HepG2 (cell line): Measurements from ENCODE around the gene ZBTB46. TPM values are rescaled to one million over a fixed set of nuclear protein-coding genes. Genes with fewer than 3 reads are reported as not detected.
A peak's percentile ranks its signal among the peaks of the same experiment; 100 is the strongest.

Source experiments
- CSRNP1 ChIP-seq: sonication (generic); formaldehyde crosslinking; IDR thresholded peaks from 2 replicates; pipeline ENCODE4 v1.8.1; 2023; ENCODE audit warnings: mild to moderate bottlenecking, missing genetic modification reagents
- ESRRA ChIP-seq: sonication (generic); formaldehyde crosslinking; IDR thresholded peaks from 2 replicates; pipeline ENCODE4 v1.5.1; 2020; ENCODE audit warnings: mild to moderate bottlenecking, low read depth, missing genetic modification reagents
- FOXO1 ChIP-seq: sonication (generic); formaldehyde crosslinking; IDR thresholded peaks from 2 replicates; pipeline ENCODE4 v1.4.0; 2020; ENCODE audit warnings: missing genetic modification reagents
- GATAD2A ChIP-seq: IDR thresholded peaks from 2 replicates; pipeline ENCODE4 v1.6.1; 2016
- HMG20A ChIP-seq: IDR thresholded peaks from 2 replicates; pipeline ENCODE4 v1.6.1; 2016; ENCODE audit warnings: borderline replicate concordance
- HMG20B ChIP-seq: conservative IDR thresholded peaks from 2 replicates; pipeline ENCODE4 v1.6.1; 2016; ENCODE audit warnings: missing genetic modification reagents, missing compliant biosample characterization
- NFKBIZ ChIP-seq: IDR thresholded peaks from 2 replicates; pipeline ENCODE4 v1.6.1; 2018; ENCODE audit warnings: missing genetic modification reagents, missing compliant biosample characterization
- NFYB ChIP-seq: sonication (generic); formaldehyde crosslinking; IDR thresholded peaks from 2 replicates; pipeline ENCODE4 v1.4.0; 2020; ENCODE audit warnings: missing genetic modification reagents
- NFYC ChIP-seq: IDR thresholded peaks from 2 replicates; pipeline ENCODE4 v1.6.1; 2016; ENCODE audit warnings: missing genetic modification reagents, missing compliant biosample characterization
- NR3C1 ChIP-seq: sonication (generic); formaldehyde crosslinking; IDR thresholded peaks from 2 replicates; pipeline ENCODE4 v1.4.0; 2020; ENCODE audit warnings: missing genetic modification reagents
- SATB2 ChIP-seq: sonication (generic); formaldehyde crosslinking; IDR thresholded peaks from 2 replicates; pipeline ENCODE4 v1.5.0; 2020; ENCODE audit warnings: missing genetic modification reagents
- SP4 ChIP-seq: sonication (generic); formaldehyde crosslinking; IDR thresholded peaks from 2 replicates; pipeline ENCODE4 v1.8.1; 2023; ENCODE audit warnings: mild to moderate bottlenecking, missing genetic modification reagents
- YEATS4 ChIP-seq: sonication (generic); formaldehyde crosslinking; IDR thresholded peaks from 2 replicates; pipeline ENCODE4 v1.4.0; 2020; ENCODE audit warnings: missing genetic modification reagents, borderline replicate concordance
- ZFP41 ChIP-seq: sonication (generic); formaldehyde crosslinking; IDR thresholded peaks from 2 replicates; pipeline ENCODE4 v1.4.0; 2020; ENCODE audit warnings: mild to moderate bottlenecking, missing genetic modification reagents, borderline replicate concordance
- ZNF510 ChIP-seq: sonication (generic); formaldehyde crosslinking; IDR thresholded peaks from 2 replicates; pipeline ENCODE4 v1.4.0; 2020; ENCODE audit warnings: low read depth, mild to moderate bottlenecking, missing genetic modification reagents
- ZNF549 ChIP-seq: sonication (generic); formaldehyde crosslinking; IDR thresholded peaks from 2 replicates; pipeline ENCODE4 v1.5.0; 2020; ENCODE audit warnings: missing genetic modification reagents
- ZNF660 ChIP-seq: sonication (generic); formaldehyde crosslinking; IDR thresholded peaks from 2 replicates; pipeline ENCODE4 v1.5.1; 2020; ENCODE audit warnings: mild to moderate bottlenecking, low read depth, missing genetic modification reagents, borderline replicate concordance
- ZNF75D ChIP-seq: sonication (generic); formaldehyde crosslinking; IDR thresholded peaks from 2 replicates; pipeline ENCODE4 v1.8.1; 2023; ENCODE audit warnings: missing genetic modification reagents, mild to moderate bottlenecking, borderline replicate concordance
- ZNF782 ChIP-seq: sonication (generic); formaldehyde crosslinking; IDR thresholded peaks from 2 replicates; pipeline ENCODE4 v1.4.0; 2020; ENCODE audit warnings: missing genetic modification reagents, mild to moderate bottlenecking, borderline replicate concordance
- polyA plus RNA-seq, 8 experiments: library from polyadenylated mRNA; depleted of rRNA in 3 of 8; stranded (reverse) in 7 of 8; unstranded in 1 of 8; fragments of >200 nt; fragmentation: Illumina TruSeq in 4 of 8; extraction: Trizol in 4 of 8; gene quantifications; 2 replicates each; pipeline versions ENCODE4 v1.2.1 to v1.2.3, GENCODE V29; 2011 to 2016; ENCODE audit warnings: low read depth in 4 of 8, missing spikeins in 1 of 8, mixed read lengths in 1 of 8; ENCODE audit not compliant: insufficient read depth in 1 of 8
- total RNA-seq, 5 experiments: library from RNA; depleted of rRNA; stranded (reverse); fragments of >200 nt; fragmentation: Illumina TruSeq; extraction: Trizol; gene quantifications; 2 replicates each; pipeline ENCODE4 v1.2.3, GENCODE V29; 2016; ENCODE audit warnings: low read depth in 1 of 5
- TF ChIP-seq, protein P1 (sequence below), 2 experiments: fragments of 450-650 bp in 1 of 2; sonication (generic) in 1 of 2; formaldehyde crosslinking; IDR thresholded peaks; 2 replicates each; pipeline versions ENCODE4 v1.5.0 to v1.8.0; 2020 to 2022; ENCODE audit warnings: mild to moderate bottlenecking in 1 of 2, missing genetic modification reagents in 1 of 2
- TF ChIP-seq, protein P2 (sequence below): IDR thresholded peaks from 2 replicates; pipeline ENCODE4 v1.6.1; 2012; ENCODE audit warnings: low read length, improper control_type of control experiment
- TF ChIP-seq, protein P3 (sequence below): sonication (generic); formaldehyde crosslinking; IDR thresholded peaks from 2 replicates; pipeline ENCODE4 v1.5.0; 2020; ENCODE audit warnings: missing genetic modification reagents
- TF ChIP-seq, protein P4 (sequence below): sonication (generic); formaldehyde crosslinking; IDR thresholded peaks from 2 replicates; pipeline ENCODE4 v1.5.0; 2020; ENCODE audit warnings: mild to moderate bottlenecking, low read depth, missing genetic modification reagents, borderline replicate concordance

ZBTB46 gene
- total and polyA plus RNA-seq, 2 of the 13 experiments (the other 11 are each of a cell fraction or from before 2014, with no cell fraction given), result 1.6 to 13.5 TPM

GRCh38 chr20:63696628-63697356 is 134.3 kb downstream of the ZBTB46 start, which contains the start of gene TNFRSF6B (continued):
- TF ChIP-seq NR3C1 (CRISPR knock-in tag) (no peak), NFYB (CRISPR knock-in tag) (no peak), SP4 (CRISPR knock-in tag) (no peak), ZNF510 (no peak), NFYC (CRISPR knock-in tag) (no peak; the same call in 1 of the 2 replicates), FOXO1 (CRISPR knock-in tag) (no peak), ZNF75D (no peak), ZNF782 (no peak), CSRNP1 (CRISPR knock-in tag) (peak; percentile 9; the same call in 1 of the 2 replicates), HMG20B (CRISPR knock-in tag) (no peak), ZNF549 (CRISPR knock-in tag) (no peak), YEATS4 (CRISPR knock-in tag) (peak; percentile 38; the same call in 1 of the 2 replicates), NFKBIZ (CRISPR knock-in tag) (no peak), ZFP41 (CRISPR knock-in tag) (no peak), SATB2 (no peak), GATAD2A (CRISPR knock-in tag) (no peak), HMG20A (CRISPR knock-in tag) (no peak), ESRRA (no peak), ZNF660 (CRISPR knock-in tag) (no peak)
- TF ChIP-seq, protein P1, sequence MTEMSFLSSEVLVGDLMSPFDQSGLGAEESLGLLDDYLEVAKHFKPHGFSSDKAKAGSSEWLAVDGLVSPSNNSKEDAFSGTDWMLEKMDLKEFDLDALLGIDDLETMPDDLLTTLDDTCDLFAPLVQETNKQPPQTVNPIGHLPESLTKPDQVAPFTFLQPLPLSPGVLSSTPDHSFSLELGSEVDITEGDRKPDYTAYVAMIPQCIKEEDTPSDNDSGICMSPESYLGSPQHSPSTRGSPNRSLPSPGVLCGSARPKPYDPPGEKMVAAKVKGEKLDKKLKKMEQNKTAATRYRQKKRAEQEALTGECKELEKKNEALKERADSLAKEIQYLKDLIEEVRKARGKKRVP (CRISPR knock-in tag; IDR thresholded peaks at IDR 0.05), result no peak
- TF ChIP-seq, protein P2, sequence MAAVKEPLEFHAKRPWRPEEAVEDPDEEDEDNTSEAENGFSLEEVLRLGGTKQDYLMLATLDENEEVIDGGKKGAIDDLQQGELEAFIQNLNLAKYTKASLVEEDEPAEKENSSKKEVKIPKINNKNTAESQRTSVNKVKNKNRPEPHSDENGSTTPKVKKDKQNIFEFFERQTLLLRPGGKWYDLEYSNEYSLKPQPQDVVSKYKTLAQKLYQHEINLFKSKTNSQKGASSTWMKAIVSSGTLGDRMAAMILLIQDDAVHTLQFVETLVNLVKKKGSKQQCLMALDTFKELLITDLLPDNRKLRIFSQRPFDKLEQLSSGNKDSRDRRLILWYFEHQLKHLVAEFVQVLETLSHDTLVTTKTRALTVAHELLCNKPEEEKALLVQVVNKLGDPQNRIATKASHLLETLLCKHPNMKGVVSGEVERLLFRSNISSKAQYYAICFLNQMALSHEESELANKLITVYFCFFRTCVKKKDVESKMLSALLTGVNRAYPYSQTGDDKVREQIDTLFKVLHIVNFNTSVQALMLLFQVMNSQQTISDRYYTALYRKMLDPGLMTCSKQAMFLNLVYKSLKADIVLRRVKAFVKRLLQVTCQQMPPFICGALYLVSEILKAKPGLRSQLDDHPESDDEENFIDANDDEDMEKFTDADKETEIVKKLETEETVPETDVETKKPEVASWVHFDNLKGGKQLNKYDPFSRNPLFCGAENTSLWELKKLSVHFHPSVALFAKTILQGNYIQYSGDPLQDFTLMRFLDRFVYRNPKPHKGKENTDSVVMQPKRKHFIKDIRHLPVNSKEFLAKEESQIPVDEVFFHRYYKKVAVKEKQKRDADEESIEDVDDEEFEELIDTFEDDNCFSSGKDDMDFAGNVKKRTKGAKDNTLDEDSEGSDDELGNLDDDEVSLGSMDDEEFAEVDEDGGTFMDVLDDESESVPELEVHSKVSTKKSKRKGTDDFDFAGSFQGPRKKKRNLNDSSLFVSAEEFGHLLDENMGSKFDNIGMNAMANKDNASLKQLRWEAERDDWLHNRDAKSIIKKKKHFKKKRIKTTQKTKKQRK, result no peak
- TF ChIP-seq, protein P3, sequence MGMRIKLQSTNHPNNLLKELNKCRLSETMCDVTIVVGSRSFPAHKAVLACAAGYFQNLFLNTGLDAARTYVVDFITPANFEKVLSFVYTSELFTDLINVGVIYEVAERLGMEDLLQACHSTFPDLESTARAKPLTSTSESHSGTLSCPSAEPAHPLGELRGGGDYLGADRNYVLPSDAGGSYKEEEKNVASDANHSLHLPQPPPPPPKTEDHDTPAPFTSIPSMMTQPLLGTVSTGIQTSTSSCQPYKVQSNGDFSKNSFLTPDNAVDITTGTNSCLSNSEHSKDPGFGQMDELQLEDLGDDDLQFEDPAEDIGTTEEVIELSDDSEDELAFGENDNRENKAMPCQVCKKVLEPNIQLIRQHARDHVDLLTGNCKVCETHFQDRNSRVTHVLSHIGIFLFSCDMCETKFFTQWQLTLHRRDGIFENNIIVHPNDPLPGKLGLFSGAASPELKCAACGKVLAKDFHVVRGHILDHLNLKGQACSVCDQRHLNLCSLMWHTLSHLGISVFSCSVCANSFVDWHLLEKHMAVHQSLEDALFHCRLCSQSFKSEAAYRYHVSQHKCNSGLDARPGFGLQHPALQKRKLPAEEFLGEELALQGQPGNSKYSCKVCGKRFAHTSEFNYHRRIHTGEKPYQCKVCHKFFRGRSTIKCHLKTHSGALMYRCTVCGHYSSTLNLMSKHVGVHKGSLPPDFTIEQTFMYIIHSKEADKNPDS (CRISPR knock-in tag), result no peak
- TF ChIP-seq, protein P4, sequence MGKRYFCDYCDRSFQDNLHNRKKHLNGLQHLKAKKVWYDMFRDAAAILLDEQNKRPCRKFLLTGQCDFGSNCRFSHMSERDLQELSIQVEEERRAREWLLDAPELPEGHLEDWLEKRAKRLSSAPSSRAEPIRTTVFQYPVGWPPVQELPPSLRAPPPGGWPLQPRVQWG (CRISPR knock-in tag), result no peak
